Measurements from ENCODE around the gene ARHGEF38.

GRCh38 chr4:105671301-105671700 is 118.9 kb downstream of the ARHGEF38 start:
- TF ChIP-seq CTCF (IDR thresholded peaks at IDR 0.05; ENCODE audit: insufficient read depth, low read depth, low read length) (no peak), EZH2 (IDR thresholded peaks at IDR 0.05; ENCODE audit: insufficient read depth, low read length) (no peak)

Measured in astrocyte (in vitro differentiated cells and primary cell).